ENCODE results near the gene TRIM7.

TRIM7 gene

DNA sequence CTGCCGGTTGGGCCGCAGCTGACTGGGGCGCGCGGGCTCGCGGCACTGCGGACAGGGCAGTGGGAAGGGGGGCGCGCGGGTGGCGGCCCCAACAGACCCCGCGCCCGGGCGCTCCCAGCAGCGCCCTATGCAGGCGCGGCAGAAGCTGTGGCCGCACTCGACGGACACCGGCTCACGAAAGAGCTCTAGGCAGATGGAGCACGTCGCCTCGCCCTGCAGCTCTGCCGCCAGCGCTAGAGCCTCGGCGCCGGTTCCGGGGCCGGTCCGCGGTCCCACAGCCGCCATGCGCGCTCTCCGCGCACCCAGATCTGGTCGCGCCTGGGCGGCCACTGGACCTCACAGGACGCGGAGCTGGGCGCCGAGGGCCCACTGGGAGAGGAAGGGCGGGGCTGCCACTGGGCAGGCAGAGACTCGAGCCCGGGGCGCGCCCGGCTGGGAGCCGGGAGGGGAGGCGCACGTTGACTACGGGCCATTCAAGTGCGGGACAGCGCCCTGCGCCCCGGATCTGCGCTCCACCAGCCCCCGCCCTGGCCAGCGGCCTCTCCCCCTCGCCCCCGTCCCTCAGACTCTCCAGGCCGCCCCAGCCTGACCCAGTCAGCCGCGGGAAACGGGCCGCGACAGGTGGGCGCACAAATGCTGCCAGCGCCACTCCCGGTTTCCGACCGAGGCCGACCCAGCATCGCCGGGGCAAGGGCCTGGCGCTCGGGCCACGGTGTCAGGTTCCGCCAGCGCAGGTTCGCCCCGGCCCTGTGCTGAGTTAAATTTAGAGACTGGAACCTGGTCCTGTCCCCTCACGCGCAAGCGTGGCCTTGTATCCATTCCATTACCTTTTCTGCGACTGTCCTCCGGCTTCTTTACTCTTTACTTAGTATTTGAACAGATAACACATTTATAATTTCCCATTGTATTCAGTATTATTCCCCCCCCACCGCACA lies at the start of gene TRIM7:
Gene TRIM7, minus strand, starts transcription at position 371 of the 935 bp plus-strand sequence. Its CDS starts 86 bp downstream, at position 285.
- no peak for DNase-seq (ENCODE audit: low read depth)

DNA sequence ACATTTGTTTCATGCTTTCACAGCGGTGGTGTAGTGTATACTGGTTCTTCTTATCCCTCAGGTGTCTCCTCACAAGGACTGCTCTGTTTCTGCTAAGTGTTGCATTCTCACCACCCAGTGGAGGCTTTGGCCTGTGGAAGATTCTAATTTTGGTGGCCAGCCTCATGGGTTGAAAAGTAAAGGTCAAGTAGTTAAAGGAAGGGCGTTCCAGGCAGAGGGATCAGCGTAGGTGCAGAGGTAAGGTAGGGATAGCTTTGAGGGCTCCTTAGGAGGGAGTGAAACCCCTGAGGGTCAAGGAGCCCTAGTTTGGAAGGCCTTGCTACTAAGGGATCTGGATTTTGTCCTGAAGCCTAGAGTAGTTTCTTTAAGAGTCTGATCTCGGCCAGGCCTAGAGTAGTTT lies 43.3 kb upstream of the TRIM7 start:
- no peak for DNase-seq (ENCODE audit: low read depth)

DNA sequence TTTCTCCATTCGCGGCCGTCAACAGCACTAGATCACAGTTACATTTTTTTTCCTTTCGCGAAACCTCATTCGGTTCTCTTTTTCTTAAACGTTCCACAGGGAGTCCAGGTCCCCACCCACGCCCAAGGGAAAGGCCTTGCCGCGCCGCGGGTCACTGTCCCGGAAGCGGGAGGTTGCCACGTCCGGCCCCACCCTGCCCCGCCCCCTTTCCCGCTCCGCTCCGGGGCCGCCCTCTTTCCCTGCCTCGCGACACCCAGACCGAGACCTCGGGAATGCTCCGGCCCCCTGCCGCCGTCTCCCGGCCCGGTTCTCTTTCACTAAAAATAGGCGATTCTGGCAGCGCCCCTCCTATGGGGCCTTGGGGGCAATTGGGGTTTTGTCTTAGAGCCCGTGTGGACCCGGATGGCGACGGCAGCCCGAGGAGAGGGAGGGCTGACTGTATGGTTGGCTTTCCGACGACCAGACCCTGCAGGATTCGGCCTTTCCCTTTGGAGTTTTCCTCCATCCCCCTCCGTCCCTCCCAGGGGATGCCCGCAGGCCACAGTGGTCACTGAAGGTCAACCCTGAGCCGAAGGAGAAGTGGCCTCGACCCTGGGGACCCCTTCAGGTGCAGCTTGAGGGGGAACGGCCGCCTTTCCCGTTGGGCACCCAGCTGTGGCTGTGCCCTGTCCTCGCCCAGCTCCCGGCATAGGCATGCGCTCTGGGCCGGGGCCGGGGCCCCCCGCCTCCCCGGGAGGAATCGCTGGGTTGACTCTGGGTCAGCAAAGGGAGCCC lies 41.5 kb upstream of the TRIM7 start:
- peak; percentile 59 for DNase-seq (ENCODE audit: low read depth)

DNA sequence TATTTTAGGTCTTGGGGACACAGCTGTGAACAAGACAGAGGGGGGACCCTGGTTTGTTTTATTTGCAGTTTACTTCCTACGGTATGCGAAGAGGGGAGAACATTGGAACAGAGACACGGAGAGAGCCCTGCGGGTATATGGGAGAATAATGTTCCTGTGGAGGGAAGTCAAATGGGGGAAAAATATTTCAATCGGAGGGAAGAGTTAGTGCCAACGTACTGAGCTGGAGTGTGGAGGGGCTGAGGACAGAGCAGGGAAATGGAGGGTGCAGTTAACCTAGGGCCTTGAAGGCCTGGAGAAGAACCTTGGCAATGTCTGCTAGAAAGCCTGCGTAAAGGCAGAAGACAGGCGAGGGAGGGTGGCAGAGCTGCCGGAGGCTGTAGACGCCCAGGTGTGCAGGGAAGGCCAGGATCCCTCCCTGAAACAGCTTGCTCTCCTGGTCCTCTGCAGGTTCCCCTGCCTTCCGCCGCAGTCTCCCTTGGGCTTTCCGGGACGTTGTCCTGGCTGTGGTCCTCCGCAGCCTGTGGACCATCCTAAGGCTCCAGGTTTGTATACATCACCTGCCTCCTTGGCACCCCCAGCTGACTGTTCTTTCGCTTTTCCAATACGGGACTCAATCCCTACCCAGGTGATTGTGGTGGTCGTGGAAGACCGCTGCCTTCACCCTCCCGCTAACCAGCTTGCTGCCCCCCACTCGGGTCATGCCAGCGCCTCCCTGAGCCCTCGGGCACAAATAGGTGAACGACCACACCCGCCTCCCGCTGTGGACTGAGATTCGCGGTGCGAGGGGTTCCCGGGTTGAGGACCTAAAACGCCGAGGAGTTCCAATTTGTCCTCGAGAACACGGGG lies 40.7 kb upstream of the TRIM7 start:
- DNase-seq (ENCODE audit: low read depth), result no peak

DNA sequence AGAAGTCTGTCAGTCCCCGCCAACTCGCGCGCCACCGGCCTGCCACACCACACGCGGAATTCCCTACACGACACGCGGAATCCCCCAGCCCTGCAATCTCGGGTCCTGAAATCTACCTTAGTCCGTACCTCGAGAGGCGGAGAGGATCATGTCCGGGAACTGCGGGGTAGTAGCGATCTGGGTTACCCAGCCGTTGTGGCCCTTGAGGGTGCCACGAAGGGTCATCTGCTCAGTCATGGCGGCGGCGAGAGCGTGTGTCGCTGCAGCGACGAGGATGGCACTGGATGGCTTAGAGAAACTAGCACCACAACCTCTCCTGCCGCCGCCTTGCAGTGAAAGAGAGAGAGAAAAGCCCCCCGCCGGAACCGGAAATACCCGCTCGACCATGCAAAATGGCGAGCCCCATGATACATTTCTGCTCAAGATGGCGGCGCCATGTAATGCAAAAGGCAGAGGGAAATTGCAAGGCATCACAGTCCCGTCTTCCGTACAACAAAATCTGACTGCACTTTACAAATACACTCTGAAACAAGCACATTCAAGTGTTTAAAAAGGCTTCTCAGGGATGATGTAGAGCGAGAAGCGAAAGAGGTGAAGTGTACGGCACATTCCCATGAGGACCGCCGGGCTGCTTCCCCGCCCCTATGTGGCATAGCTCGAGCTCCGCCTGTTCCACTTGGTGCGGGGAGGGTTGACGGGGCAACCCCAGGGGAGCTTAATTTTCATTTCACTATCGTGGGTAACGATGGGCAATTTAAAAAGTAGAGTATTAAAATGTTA lies 38.8 kb upstream of the TRIM7 start, which contains the start of gene RACK1:
Gene RACK1, minus strand, starts transcription at position 343 of the 780 bp plus-strand sequence. Its CDS starts 106 bp downstream, at position 237.
- DNase-seq (ENCODE audit: low read depth), result peak; percentile 82

DNA sequence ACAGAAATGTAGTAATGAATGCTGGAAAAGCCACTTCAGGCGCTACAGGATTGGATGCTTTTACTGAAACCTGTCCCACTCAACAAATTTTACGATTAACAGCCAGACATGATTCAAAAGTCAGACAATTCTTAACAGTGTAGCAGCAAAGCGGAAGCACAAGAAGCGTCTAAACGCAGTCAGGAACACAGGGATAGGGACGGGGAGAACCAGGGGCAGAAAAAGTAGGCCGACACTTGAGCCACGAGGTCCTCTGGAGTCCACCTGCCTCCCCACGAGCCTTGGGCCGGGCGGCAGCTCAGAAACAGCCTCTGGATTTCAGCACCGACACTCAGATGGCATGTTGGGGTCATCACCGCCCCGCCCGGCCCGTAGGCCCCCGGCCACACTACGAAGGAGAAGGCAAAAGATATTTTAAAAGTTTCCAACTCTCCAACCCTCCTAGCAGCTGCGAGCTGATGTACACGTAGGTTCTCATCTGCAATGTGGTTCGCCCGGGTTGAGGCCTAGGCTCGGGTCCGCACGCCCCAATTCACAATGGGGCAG lies 38.1 kb upstream of the TRIM7 start:
- no peak for DNase-seq (ENCODE audit: low read depth)

DNA sequence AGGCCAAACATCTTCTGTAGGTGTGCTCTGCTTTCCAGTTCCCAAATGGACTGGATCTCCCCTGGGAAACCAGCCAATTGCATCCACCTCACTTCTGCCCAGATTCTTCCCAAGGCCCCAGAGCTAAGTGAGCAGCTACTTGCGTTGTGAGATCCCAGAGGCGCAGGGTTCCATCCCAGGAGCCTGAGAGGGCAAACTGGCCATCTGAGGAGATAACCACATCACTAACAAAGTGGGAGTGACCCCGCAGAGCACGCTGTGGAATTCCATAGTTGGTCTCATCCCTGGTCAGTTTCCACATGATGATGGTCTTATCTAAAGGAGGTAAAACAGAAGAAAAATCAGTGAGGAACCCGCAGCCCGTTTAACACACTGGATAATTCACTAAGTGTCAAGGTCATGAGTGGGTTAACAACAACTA lies 37.0 kb upstream of the TRIM7 start:
- DNase-seq (ENCODE audit: low read depth), result no peak

DNA sequence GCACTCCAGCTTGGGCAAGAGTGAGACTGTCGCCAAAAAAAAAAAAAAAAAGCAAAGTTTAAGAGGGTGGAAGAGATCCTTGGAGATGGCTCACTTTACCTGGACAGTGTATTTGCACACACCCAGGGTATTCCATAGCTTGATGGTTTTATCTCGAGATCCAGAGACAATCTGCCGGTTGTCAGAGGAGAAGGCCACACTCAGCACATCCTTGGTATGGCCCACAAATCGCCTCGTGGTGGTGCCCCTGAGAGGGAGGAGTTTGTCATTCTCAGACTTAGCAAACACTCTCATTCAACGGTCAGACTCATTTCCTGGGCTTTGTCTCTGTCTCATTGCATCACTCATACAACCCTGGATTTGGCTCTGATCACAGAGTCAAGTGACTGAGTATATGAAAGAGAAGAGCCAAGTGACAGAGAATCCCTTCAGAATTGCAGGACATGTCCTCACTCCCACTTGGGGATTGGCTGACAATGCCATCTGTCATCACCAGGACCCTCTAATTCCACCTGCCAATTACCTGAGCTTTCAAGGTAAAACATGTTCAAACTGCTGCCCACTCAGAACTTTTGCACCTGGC lies 36.5 kb upstream of the TRIM7 start:
- DNase-seq (ENCODE audit: low read depth), result no peak

DNA sequence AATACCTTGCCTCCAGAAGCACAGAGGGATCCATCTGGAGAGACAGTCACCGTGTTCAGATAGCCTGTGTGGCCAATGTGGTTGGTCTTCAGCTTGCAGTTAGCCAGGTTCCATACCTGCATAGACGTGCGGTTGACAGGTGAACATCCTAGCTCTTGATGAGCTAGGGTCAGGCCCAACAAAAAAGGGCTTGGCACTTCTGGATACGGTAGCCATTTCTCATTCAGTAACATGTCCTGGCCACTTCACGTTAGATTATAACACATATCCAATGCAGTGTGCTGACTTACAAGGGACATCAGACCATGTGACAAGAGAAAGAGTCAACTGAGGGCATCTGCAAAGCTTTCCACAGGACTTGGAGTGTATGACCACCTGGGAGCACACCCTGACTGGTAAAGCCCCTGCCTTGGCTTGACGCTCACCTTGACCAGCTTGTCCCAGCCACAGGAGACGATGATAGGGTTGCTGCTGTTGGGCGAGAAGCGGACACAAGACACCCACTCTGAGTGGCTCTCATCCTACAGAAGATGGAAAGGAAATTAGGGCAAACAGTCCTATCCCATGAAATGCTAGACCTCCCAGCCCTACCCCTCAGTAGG lies 34.2 kb upstream of the TRIM7 start:
- no peak for DNase-seq (ENCODE audit: low read depth)

DNA sequence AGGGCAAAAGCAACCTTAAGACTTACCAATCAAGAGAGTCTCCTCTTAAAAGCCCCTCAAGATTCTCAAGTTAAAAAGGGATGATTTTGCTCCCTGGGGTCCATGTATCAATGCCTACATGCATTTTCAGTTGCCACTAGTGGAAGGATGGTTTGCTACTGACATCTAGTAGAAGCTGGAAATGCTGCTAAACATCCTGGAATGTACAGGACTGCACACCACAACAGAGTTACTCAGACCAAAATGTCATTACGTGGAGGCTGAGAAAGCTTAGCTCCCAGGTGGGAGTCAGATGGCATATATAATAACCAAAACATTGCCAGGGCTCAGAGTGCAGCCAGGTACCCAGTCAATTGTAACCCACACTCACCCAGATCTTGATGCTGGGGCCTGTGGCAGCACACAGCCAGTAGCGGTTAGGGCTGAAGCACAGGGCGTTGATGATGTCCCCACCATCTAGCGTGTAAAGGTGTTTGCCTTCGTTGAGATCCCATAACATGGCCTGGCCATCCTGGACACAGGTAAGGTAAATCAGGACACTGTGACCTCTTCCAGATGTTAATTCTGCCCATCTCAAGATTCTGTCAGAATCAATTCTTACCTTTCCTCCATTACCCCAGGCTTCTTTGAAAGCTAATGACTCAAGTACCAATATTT lies 32.9 kb upstream of the TRIM7 start:
- DNase-seq (ENCODE audit: low read depth), result no peak

DNA sequence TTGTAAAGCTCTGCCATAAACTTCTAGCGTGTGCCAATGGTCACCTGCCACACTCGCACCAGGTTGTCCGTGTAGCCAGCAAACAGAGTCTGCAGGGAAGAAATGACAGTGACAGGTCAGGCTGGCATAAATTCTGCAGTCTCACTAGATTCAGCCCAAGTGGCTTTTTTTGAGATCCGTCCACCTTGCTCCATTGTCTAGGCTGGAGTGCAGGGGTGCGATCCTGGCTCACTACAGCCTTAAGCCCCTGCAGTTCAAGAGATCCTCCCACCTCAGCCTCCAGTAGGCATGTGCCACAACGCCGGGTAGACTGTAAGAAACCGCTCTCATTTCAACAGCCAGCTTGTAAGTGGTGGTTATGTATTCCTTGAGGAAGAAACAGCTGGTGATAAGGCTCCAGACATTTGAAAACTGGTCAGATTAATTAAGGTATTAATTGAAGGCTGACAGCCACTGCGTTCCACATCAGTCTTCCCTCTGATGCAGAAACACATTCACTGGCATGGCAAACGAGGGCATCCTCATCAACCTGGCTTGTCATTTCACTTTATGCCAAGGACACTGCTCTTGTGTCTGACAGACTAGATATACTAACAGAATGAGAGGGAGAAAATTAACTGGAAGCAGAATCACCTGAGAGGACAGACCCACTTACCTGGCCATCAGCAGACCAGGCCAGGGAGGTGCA lies 32.1 kb upstream of the TRIM7 start:
- DNase-seq (ENCODE audit: low read depth), result no peak

DNA sequence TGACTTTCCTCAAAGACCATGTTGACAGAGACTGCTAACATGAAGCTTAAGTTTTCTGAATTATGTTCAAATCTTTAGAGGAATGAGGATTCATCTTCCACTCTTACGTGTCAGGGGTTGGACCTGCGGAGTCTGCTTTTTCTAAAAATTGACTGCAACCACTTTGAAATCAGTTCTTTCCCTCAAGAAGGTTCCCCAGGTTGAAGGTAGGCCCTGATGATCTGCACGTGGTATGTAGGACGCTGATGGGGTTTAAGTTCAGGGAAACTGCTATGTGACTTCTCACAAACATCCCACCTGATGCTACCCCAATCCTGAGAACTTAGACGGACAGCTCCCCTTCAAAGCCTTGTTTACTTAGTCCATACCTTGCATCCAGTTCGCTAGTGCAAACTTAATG lies 31.5 kb upstream of the TRIM7 start:
- no peak for DNase-seq (ENCODE audit: low read depth)

DNA sequence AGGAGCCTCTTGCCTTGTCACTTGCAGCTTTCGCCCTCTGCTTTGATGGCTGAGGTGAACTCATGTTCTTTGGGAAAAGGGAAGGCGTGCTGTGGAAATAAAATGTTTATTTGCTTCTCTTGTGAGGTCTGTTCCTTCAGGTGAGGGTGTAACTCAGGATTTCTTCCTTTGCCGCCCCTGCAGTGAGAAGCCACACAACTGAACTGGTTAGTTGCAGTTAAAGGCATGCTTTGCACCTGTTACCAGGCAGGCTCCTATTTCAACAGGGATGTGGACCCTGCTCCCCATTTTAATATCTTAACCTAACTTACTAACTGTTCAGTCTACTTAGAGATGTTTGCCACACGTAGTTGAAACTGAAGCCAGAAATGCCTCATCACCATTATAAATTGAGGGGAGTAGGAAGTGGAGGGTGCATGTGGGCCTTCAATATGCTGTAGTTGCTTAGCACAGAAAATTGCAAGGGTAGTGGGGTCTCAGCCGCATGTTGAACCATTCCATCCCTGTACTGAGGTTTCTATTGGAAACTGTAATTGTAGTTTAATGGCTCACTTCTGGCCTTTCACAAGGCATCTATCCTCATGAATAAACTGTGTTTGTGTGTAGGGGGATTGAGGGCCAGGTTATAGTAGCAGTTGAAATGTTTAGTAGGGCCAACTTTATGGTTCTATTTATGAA lies 30.8 kb upstream of the TRIM7 start:
- no peak for DNase-seq (ENCODE audit: low read depth)

DNA sequence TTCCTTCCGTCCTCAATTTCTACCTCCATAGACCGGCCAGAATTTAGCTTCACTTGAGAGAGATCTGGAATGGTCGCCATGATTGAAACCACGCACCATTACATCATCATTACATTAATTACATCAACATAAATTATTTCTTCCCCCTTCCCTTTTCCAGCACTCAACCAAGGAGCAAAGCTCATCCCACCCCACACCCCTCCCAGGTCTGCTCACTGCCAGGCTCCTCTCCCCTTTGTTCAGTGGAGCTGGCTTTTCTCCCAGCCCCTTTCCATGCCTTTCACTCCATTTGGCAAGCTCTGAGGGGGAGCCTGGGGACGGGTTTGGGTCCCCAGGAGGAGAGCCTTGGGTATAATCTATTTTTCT lies 30.3 kb upstream of the TRIM7 start:
- no peak for DNase-seq (ENCODE audit: low read depth)

DNA sequence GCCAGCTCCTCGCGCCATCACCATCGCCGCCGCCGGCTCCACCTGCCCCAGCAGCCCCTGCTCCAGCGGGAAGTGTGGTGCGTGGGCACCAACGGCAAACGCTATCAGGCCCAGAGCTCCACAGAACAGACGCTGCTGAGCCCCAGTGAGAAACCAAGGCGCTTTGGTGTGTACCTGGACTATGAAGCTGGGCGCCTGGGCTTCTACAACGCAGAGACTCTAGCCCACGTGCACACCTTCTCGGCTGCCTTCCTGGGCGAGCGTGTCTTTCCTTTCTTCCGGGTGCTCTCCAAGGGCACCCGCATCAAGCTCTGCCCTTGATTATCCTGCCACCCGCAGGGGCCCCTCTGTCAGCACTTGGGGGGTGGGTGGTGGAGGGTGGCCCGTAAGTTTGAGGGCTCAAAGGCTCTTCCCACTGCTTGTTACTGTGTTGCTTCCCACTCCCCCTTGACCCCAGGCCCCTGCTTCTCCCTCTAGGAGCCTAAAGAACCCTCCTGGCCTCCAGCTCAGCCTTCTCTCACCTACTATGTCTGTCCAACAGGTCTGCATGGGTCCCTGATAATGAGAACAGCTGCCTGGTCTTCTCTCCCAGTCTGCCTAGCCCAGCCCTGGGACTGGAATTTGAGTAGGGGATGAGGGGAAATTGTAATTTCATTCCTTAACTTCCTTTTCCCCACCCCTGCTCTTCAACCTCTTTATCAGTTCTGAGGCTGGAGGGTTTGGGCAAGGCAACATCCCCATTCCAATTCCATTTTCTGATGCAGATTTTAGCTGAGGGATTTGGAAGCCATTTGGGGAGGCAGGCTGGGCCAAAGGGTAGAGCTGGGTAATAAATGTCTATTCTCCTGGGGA lies 29.7 kb upstream of the TRIM7 start:
- DNase-seq (ENCODE audit: low read depth), result no peak

DNA sequence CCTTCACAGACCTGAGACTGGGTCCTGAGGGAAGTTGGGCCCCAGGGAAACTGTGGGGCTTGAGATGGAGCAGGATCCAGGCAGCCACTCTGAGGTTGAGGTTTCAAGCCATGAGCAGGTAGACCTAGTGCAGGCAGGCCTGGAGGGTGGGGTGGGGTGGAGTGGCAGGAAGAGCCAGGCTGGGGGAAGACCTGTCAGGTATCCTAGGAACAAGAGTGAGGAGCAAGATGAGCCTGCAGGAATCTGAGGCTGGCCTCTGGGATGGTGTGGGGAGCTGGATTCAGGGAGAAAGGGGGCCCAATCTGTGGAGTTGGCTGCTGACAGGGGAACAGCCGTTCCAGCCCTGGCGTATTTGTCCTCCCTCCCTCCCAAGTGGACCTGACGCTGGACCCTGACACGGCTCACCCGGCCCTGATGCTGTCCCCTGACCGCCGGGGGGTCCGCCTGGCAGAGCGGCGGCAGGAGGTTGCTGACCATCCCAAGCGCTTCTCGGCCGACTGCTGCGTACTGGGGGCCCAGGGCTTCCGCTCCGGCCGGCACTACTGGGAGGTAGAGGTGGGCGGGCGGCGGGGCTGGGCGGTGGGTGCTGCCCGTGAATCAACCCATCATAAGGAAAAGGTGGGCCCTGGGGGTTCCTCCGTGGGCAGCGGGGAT lies 28.9 kb upstream of the TRIM7 start:
- no peak for DNase-seq (ENCODE audit: low read depth)

Measured in activated T-helper 1 cell treated with Interleukin-2 at 50 U/mL for 16 hours (primary cell).